GM13976 (cell line): ENCODE measurements around the gene SUPT6H.

Source experiments
- DNase-seq: peaks from one replicate; pipeline ENCODE4 v3.0.0; 2012; ENCODE audit warnings: low spot score
- in situ Hi-C: fragments of 300-500 bp; cut with MboI; formaldehyde crosslinking; loops from one replicate; pipeline ENCODE4 v1.12.0; 2022; ENCODE audit warnings: low sequenced_read_pairs, mixed read lengths, inconsistent platforms; ENCODE audit not compliant: unreplicated experiment
- TF ChIP-seq, protein P1 (sequence below): IDR thresholded peaks from 2 replicates; pipeline ENCODE4 v1.5.1; 2012; ENCODE audit warnings: borderline replicate concordance, mild to moderate bottlenecking; ENCODE audit not compliant: insufficient read depth; ENCODE audit errors: extremely low read depth, missing control alignments, control extremely low read depth

The SUPT6H gene

GRCh38 chr17:28661635-28662526 is at the start of gene SUPT6H, which contains the start of gene SDF2:
Gene SUPT6H (plus strand): TSS chr17:28662205. CDS start chr17:28673402, 11,197 bp downstream.
Gene SDF2 (minus strand): TSS chr17:28661906. CDS start chr17:28661876, 30 bp downstream.
- in situ Hi-C loops = no loop called here
- peak; percentile 94 for DNase-seq
- TF ChIP-seq, protein P1, sequence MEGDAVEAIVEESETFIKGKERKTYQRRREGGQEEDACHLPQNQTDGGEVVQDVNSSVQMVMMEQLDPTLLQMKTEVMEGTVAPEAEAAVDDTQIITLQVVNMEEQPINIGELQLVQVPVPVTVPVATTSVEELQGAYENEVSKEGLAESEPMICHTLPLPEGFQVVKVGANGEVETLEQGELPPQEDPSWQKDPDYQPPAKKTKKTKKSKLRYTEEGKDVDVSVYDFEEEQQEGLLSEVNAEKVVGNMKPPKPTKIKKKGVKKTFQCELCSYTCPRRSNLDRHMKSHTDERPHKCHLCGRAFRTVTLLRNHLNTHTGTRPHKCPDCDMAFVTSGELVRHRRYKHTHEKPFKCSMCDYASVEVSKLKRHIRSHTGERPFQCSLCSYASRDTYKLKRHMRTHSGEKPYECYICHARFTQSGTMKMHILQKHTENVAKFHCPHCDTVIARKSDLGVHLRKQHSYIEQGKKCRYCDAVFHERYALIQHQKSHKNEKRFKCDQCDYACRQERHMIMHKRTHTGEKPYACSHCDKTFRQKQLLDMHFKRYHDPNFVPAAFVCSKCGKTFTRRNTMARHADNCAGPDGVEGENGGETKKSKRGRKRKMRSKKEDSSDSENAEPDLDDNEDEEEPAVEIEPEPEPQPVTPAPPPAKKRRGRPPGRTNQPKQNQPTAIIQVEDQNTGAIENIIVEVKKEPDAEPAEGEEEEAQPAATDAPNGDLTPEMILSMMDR = no peak

DNA sequence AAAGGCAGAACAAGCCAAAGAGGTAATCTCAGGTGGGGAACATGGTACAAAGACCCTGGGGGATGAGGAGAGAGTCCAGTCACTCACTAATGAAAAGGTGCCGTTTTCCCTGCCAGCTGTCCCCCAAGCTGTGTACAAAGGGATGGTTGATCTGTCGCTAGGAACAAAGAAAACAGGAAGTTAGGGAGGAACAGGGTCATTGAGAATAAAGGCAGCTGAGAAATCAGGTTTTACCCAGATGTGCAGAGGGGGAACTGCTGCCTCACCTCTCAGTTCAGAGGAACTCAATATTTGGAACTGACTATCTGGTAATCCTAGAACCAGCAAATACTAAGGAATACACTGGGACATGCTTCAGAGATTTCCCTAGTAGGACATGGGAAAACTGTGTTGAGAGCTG is 49.5 kb upstream of the SUPT6H start:
- TF ChIP-seq, protein P1 = no peak
- no peak for DNase-seq
- in situ Hi-C loops = no loop called here

DNA sequence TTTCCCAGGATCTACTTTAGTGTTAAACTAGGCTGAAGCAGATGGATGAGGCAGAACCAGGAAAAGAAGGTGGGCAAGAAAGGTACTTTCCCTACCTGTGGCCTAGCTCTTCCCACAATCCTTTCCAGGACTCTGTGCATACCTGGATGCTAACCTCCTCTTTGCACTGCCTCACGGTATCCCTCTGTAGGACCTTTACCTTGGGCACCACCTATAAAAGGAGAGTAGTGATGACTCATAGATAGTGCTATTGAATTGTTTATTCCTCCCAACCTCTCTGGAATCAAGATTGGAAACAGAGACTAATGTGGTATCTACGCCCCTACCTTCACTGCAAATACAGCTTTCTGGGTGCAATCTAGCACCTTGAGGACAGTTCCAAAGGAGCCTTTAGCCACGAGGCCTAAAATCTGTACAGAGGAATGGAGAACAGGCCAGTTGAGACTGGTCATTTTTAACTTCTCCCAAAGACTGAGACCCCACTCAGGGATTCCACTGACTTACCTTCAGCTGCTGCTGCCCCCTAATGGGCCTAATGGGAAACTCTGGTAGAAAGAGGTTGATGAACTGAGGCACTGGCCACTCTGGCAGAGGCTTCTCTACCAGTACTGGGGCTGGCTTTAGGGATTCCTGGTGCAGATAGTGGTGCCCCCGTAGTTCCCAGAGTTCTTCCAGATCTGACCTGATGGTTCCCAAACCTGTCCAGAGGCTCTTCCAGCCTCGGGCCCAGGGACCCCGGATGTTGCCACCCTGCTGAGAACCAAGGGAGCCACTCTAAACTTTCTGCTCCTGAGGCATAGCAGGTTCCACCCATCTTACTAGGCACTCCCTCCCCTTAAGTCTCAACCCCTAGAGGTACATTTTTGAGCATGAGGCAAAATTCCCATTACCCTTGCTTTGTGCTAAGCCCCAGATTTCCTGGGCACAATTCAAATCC is 48.8 kb upstream of the SUPT6H start:
- DNase-seq = peak; percentile 54
- in situ Hi-C loops = no loop called here
- TF ChIP-seq, protein P1 = peak; percentile 64

GRCh38 chr17:28613931-28614381 is 48.0 kb upstream of the SUPT6H start, which contains the start of gene RSKR:
Gene RSKR (minus strand): TSS chr17:28614185. CDS start chr17:28614161, 24 bp downstream.
- no peak for DNase-seq
- in situ Hi-C loops = no loop called here
- TF ChIP-seq, protein P1 = no peak

DNA sequence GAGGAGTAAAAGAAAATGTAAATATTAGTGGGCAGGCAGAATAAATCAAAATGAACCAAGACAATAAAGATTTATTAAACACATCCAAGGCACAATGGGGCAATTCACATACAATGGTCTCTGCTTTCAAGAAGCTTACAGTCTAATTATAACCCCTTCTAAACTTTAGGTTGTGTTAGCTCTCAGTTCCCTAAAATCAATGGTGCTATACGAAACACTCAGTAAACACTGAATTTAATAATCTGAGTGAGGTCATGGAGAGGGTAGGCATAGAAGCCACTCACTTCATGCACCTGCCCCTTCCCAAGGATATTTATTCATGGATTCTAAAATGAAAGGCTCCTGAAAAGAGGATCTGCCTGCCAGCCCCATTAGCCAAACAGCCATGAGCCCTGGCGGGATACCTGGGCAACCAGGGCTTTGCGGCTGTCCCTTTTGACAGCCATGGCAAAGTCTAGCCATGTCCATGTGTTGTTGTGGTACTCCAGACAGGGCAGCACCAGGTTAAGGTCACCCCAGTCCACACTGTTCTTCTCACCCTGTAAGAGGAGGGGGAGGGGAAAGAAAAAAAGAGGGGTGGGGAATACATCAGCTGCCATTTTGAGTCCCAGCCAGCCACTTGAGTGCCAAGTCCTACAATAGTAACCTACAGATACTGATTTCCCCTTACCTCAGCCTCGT is 46.6 kb upstream of the SUPT6H start:
- TF ChIP-seq, protein P1 = no peak
- in situ Hi-C loops = no loop called here
- DNase-seq = no peak
